HCT116 (cell line): ENCODE data around the gene RIMKLA. TPM values are rescaled to one million over a fixed set of nuclear protein-coding genes. Genes with fewer than 3 reads are reported as not detected.

Experiments used
- ATAC-seq: fragments of 200-7000 bp; cut with Tn5 transposase; 2 replicates; pipeline ENCODE4 v1.9.1; 2020; ENCODE audit warnings: mild to moderate bottlenecking, moderate library complexity
- BruUV-seq: library from RNA; stranded (reverse); fragments of 400-500 nt; replicated peaks from 2 replicates; lab custom pipeline; 2021; lab: Mats Ljungman, UMichigan
- CTCF ChIA-PET: fragments of 300-600 bp; sonication (Branson Sonifier 250); formaldehyde crosslinking; loops from one replicate; lab custom pipeline; 2021; ENCODE audit warnings: antibody characterized with exemption; lab: Charles Lee
- POLR2A ChIA-PET: fragments of 300-600, 350-600 bp; sonication (Branson Sonifier 250); formaldehyde crosslinking; loops from one replicate; lab custom pipeline; 2021; ENCODE audit warnings: antibody characterized with exemption; lab: Charles Lee
- RAD21 ChIA-PET, 2 experiments: fragments of 300-600 bp; sonication (Branson Sonifier 250); formaldehyde crosslinking; loops; one replicate each; lab custom pipeline; 2023; ENCODE audit warnings: low total read pairs in 2 of 2; ENCODE audit not compliant: uncharacterized antibody in 2 of 2, unreplicated experiment in 2 of 2, low non-redundant PET in 1 of 2; lab: Charles Lee
- DNase-seq: peaks from one replicate; pipeline ENCODE4 v3.0.0-alpha.2; 2010; ENCODE audit warnings: low read depth, low spot score
- H2AFZ ChIP-seq: fragments of 200-600 bp; shearing (Covaris generic), sonication (generic); 2 replicates; pipeline ENCODE4 v1.6.1; 2017; ENCODE audit warnings: low read depth, mixed run types, mixed read lengths, antibody characterized with exemption, low read length; ENCODE audit not compliant: poor library complexity, severe bottlenecking
- H3K27ac ChIP-seq: 2 replicates; pipeline ENCODE4 v1.5.1; 2012; ENCODE audit warnings: low read depth, low read length
- H3K27me3 ChIP-seq: fragments of 200-600 bp; sonication (generic); 2 replicates; pipeline ENCODE4 v1.6.1; 2016; ENCODE audit warnings: mixed run types, low read length, mixed read lengths; ENCODE audit not compliant: insufficient read depth
- H3K36me3 ChIP-seq, 2 experiments: fragments of 200-500 bp in 1 of 2; fragments of 200-600 bp in 1 of 2; sonication (Bioruptor generic) in 1 of 2; sonication (generic) in 1 of 2; 2 replicates each; pipeline versions ENCODE4 v1.5.1 to v1.6.1; 2014 to 2016; ENCODE audit warnings: low read length in 2 of 2, inconsistent platforms in 1 of 2, mixed read lengths in 1 of 2, mixed run types in 1 of 2; ENCODE audit not compliant: insufficient read depth in 2 of 2, control insufficient read depth in 1 of 2
- H3K4me1 ChIP-seq, 2 experiments: fragments of 200-600 bp in 1 of 2; sonication (generic) in 1 of 2; 2 replicates each; pipeline versions ENCODE4 v1.5.1 to v1.6.1; 2012 to 2017; ENCODE audit warnings: low read length in 2 of 2, inconsistent platforms in 1 of 2, mild to moderate bottlenecking in 1 of 2, mixed read lengths in 1 of 2, mixed run types in 1 of 2, moderate library complexity in 1 of 2; ENCODE audit not compliant: insufficient read depth in 2 of 2, control insufficient read depth in 1 of 2
- H3K4me2 ChIP-seq: fragments of 200-600 bp; sonication (generic); 2 replicates; pipeline ENCODE4 v1.6.1; 2017; ENCODE audit warnings: mixed run types, low read length, mixed read lengths
- H3K4me3 ChIP-seq, 2 experiments: fragments of 200-600 bp in 1 of 2; sonication (generic) in 1 of 2; replicated peaks in 1 of 2; 2 replicates each; pipeline ENCODE4 v1.5.1; 2011 to 2016; ENCODE audit warnings: low read length in 2 of 2, control low read depth in 1 of 2, low read depth in 1 of 2, mild to moderate bottlenecking in 1 of 2, mixed read lengths in 1 of 2, mixed run types in 1 of 2
- H3K79me2 ChIP-seq: fragments of 200-600 bp; sonication (generic); 2 replicates; pipeline ENCODE4 v1.6.1; 2017; ENCODE audit warnings: mild to moderate bottlenecking, mixed run types, low read length, moderate library complexity, mixed read lengths; ENCODE audit not compliant: insufficient read depth
- H3K9ac ChIP-seq: fragments of 200-600 bp; sonication (generic); 2 replicates; pipeline ENCODE4 v1.6.1; 2016; ENCODE audit warnings: low read length, mixed read lengths
- H3K9me2 ChIP-seq: fragments of 200-600 bp; sonication (generic), shearing (Covaris generic); 2 replicates; pipeline ENCODE4 v1.6.1; 2017; ENCODE audit warnings: mixed run types, mild to moderate bottlenecking, moderate library complexity; ENCODE audit not compliant: insufficient read depth
- H3K9me3 ChIP-seq, 2 experiments: fragments of 200-500 bp in 1 of 2; fragments of 200-600 bp in 1 of 2; sonication (Bioruptor generic) in 1 of 2; sonication (generic) in 1 of 2; 2 replicates each; pipeline ENCODE4 v1.6.1; 2014 to 2017; ENCODE audit warnings: low read length in 2 of 2, mixed read lengths in 2 of 2, inconsistent platforms in 1 of 2, low read depth in 1 of 2, mild to moderate bottlenecking in 1 of 2, mixed run types in 1 of 2, moderate library complexity in 1 of 2; ENCODE audit not compliant: control insufficient read depth in 1 of 2, insufficient read depth in 1 of 2
- H4K20me1 ChIP-seq: fragments of 200-600 bp; sonication (generic), shearing (Covaris generic); 2 replicates; pipeline ENCODE4 v1.6.1; 2017; ENCODE audit warnings: mixed run types, mild to moderate bottlenecking, moderate library complexity; ENCODE audit not compliant: insufficient read depth
- ELF1 ChIP-seq: IDR thresholded peaks from 2 replicates; pipeline ENCODE4 v1.6.1; 2012; ENCODE audit warnings: low read depth, borderline replicate concordance
- EZH2phosphoT487 ChIP-seq: fragments of 200-600 bp; IDR thresholded peaks from 2 replicates; pipeline ENCODE4 v1.6.1; 2018; ENCODE audit warnings: antibody characterized with exemption, borderline replicate concordance
- JUND ChIP-seq: IDR thresholded peaks from 2 replicates; pipeline ENCODE4 v1.6.1; 2012
- POLR2AphosphoS5 ChIP-seq: IDR thresholded peaks from 2 replicates; pipeline ENCODE4 v1.6.1; 2011; ENCODE audit warnings: mild to moderate bottlenecking, low read depth, low read length, moderate library complexity
- RAD21 ChIP-seq: IDR thresholded peaks from 2 replicates; pipeline ENCODE4 v1.6.1; 2012; ENCODE audit warnings: low read depth, mild to moderate bottlenecking
- SP1 ChIP-seq: IDR thresholded peaks from 2 replicates; pipeline ENCODE4 v1.6.1; 2012; ENCODE audit warnings: low read depth
- YY1 ChIP-seq: IDR thresholded peaks from 2 replicates; pipeline ENCODE4 v1.6.1; 2011; ENCODE audit warnings: low read length, low read depth, moderate library complexity, mild to moderate bottlenecking; ENCODE audit not compliant: insufficient replicate concordance; ENCODE audit errors: extremely low read depth
- ZNF274 ChIP-seq: fragments of 200-500 bp; sonication (Bioruptor generic); IDR thresholded peaks from 2 replicates; pipeline ENCODE4 v1.6.1; 2014; ENCODE audit warnings: mild to moderate bottlenecking, low read depth, low read length, inconsistent platforms
- intact Hi-C: fragments of 100-400 bp; cut with micrococcal nuclease; formaldehyde crosslinking; loops from 2 replicates; pipeline ENCODE4 v1.10.0; 2022
- total RNA-seq: library from RNA; stranded (reverse); gene quantifications from one replicate; pipeline ENCODE4 v1.2.1, GENCODE V29; 2021; ENCODE audit not compliant: unreplicated experiment
- TF ChIP-seq, protein P1 (sequence below): IDR thresholded peaks from 2 replicates; pipeline ENCODE4 v1.6.1; 2012
- TF ChIP-seq, protein P2 (sequence below), 3 experiments: fragments of 200-600 bp in 1 of 3; sonication (generic) in 1 of 3; IDR thresholded peaks in 2 of 3; conservative IDR thresholded peaks in 1 of 3; 2 replicates each; pipeline ENCODE4 v1.5.1; 2012 to 2017; ENCODE audit warnings: low read depth in 2 of 3, low read length in 2 of 3, antibody characterized with exemption in 1 of 3, borderline replicate concordance in 1 of 3, control low read depth in 1 of 3, mild to moderate bottlenecking in 1 of 3, mixed read lengths in 1 of 3, mixed run types in 1 of 3, moderate library complexity in 1 of 3; ENCODE audit not compliant: insufficient read depth in 1 of 3
- TF ChIP-seq, protein P3 (sequence below): IDR thresholded peaks from 2 replicates; pipeline ENCODE4 v1.6.1; 2012; ENCODE audit warnings: low read depth

Gene RIMKLA
- total RNA-seq, 1 experiment from 2014 or later = 4.9 TPM

DNA sequence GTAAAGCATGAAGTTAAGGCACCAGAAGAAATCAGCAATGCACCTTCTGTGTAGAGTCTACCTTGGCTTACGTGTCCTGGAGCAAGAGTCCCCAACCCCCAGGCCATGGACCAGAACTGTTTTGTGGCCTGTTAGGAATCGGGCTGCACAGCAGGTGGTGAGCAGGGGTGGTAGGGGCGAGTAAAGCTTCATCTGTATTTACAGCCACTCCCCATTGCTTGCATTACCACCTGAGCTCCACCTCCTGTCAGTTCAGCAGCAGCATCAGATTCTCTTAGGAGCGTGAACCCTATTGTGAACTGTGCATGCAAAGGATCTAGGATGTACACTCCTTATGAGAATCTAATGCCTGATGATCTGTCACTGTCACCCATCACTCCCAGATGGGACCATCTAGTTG lies 53.7 kb downstream of the RIMKLA start:
- no peak for DNase-seq
- no peaks in the 10 kb centered on the region for H3K36me3 ChIP-seq
- ChIA-PET POLR2A (no interaction called here), CTCF (no interaction called here), RAD21 (no interaction called here)
- H3K4me1 ChIP-seq = no peaks in the 10 kb centered on the region; a peak in 1 of 4 replicates
- H3K9me2 ChIP-seq = no peaks in the 10 kb centered on the region
- intact Hi-C loops = no loop called here
- no peaks in the 10 kb centered on the region for H3K79me2 ChIP-seq
- no peak for ATAC-seq
- no peaks in the 10 kb centered on the region for H3K9me3 ChIP-seq
- no peak for TF ChIP-seq ZNF274
- no peak for TF ChIP-seq RAD21
- TF ChIP-seq SP1 = no peak
- no peak for TF ChIP-seq JUND
- TF ChIP-seq, protein P1, sequence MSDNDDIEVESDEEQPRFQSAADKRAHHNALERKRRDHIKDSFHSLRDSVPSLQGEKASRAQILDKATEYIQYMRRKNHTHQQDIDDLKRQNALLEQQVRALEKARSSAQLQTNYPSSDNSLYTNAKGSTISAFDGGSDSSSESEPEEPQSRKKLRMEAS = no peak
- TF ChIP-seq, protein P2, sequence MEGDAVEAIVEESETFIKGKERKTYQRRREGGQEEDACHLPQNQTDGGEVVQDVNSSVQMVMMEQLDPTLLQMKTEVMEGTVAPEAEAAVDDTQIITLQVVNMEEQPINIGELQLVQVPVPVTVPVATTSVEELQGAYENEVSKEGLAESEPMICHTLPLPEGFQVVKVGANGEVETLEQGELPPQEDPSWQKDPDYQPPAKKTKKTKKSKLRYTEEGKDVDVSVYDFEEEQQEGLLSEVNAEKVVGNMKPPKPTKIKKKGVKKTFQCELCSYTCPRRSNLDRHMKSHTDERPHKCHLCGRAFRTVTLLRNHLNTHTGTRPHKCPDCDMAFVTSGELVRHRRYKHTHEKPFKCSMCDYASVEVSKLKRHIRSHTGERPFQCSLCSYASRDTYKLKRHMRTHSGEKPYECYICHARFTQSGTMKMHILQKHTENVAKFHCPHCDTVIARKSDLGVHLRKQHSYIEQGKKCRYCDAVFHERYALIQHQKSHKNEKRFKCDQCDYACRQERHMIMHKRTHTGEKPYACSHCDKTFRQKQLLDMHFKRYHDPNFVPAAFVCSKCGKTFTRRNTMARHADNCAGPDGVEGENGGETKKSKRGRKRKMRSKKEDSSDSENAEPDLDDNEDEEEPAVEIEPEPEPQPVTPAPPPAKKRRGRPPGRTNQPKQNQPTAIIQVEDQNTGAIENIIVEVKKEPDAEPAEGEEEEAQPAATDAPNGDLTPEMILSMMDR (IDR thresholded peaks at IDR 0.05 in 2 of 3, conservative IDR thresholded peaks at IDR 0.05 in 1 of 3; ENCODE audit: borderline replicate concordance in 1 of 3, insufficient read depth in 1 of 3, low read depth in 2 of 3, low read length in 2 of 3) = no peak
- no peak for TF ChIP-seq POLR2AphosphoS5
- no peak for TF ChIP-seq YY1
- no peak for TF ChIP-seq ELF1
- no peak for TF ChIP-seq EZH2phosphoT487
- TF ChIP-seq, protein P3, sequence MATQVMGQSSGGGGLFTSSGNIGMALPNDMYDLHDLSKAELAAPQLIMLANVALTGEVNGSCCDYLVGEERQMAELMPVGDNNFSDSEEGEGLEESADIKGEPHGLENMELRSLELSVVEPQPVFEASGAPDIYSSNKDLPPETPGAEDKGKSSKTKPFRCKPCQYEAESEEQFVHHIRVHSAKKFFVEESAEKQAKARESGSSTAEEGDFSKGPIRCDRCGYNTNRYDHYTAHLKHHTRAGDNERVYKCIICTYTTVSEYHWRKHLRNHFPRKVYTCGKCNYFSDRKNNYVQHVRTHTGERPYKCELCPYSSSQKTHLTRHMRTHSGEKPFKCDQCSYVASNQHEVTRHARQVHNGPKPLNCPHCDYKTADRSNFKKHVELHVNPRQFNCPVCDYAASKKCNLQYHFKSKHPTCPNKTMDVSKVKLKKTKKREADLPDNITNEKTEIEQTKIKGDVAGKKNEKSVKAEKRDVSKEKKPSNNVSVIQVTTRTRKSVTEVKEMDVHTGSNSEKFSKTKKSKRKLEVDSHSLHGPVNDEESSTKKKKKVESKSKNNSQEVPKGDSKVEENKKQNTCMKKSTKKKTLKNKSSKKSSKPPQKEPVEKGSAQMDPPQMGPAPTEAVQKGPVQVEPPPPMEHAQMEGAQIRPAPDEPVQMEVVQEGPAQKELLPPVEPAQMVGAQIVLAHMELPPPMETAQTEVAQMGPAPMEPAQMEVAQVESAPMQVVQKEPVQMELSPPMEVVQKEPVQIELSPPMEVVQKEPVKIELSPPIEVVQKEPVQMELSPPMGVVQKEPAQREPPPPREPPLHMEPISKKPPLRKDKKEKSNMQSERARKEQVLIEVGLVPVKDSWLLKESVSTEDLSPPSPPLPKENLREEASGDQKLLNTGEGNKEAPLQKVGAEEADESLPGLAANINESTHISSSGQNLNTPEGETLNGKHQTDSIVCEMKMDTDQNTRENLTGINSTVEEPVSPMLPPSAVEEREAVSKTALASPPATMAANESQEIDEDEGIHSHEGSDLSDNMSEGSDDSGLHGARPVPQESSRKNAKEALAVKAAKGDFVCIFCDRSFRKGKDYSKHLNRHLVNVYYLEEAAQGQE = no peak
- no peak overlapping the region for H3K27ac ChIP-seq
- no peak overlapping the region for H3K4me3 ChIP-seq
- no peak overlapping the region for H3K9ac ChIP-seq
- no peak overlapping the region for H3K4me2 ChIP-seq
- no peaks in the 10 kb centered on the region for H4K20me1 ChIP-seq
- H2AFZ ChIP-seq = no peak overlapping the region
- H3K27me3 ChIP-seq = no peaks in the 10 kb centered on the region
- no TSS peak for BruUV-seq
